Ureter (tissue), 1 donor: ENCODE measurements around the gene SANBR. TPM values are rescaled to one million over a fixed set of nuclear protein-coding genes. Genes with fewer than 3 reads are reported as not detected.
"Not testable (repeated sequence)": the region's sequence is repeated elsewhere in the genome, so short reads cannot be mapped to it uniquely, and the experiment has no call there.

Experiments
- DNase-seq: peaks from one replicate; pipeline ENCODE4 v3.0.0-alpha.2; 2020; ENCODE audit warnings: low spot score
- total RNA-seq: library from RNA; stranded (reverse); gene quantifications from one replicate; pipeline ENCODE4 v1.2.4, GENCODE V29; 2023
- donor health status: DM: yes; HTN: yes; CAD: no.

Gene SANBR
- total RNA-seq: 13.3 TPM

DNA sequence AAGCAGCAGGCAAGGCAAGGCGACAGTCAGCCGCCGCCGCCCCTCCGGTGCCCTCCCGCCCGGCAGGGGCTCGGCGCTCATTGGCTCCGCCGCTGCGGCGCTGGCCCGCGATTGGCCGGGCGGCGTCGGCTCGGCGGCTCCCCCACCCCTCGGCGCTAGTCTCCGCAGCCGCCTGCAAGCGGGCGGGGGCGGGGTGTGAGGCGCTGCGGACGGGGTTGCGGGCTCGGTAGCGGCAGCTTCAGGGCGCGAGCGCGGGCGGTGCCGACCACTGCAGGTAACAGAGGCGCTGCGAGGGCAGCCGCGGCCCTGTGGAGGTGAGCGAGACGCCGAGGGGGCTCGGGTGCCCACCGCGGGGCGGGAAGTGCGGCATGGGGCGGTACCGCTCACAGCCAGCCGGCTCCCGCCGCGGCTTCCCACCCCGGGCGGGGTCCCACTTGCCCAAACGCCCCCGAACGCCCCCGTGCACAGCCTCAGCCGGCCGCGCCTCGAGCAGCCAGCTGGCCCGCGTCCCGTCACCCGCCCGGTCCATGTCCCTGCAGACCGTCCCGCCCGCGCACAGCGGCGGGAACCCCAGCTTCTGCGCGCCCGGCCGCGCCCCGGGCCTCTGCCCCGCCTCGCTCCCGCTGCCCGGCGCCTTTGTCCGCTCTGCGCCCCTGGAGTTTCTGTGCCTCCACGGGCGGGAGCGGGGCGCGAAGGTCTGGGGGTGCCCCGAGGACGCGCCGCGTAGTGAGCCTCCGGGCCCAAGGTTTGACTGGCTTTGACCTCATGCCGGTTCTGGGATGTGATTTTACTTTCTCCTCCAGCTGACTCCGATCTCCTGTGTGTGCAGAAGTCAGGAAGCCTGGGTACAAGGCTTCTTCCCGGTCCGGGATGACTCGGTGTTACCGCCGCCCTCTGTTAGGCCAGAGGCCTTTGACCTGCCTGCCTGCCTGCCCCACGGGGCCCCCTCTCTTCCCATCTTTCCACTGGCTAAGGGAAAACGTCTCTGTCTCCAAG is at the start of gene SANBR:
Gene SANBR (plus strand): TSS at position 158 of the 996 bp plus-strand sequence. CDS start 4,480 bp downstream, outside the sequence.
- DNase-seq: peak; percentile 84

DNA sequence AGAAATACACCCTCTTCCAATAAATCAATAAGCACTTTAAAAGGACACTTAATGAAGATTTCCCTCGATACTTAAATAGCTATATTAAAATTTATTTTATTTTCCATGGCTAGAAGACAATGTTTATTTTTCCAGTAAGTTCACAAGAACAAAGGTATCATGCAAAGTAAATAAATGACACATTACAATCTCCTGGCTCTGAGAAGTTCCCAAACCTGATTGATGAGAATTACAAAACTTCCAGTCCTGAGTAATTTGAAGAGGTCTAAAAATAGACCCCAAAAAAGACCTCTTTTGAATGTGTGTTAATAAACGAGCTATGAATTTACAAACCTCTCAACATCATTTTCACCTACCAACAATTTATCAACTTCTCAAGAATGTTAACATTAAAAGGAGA is 49.7 kb upstream of the SANBR start:
- DNase-seq: no peak

DNA sequence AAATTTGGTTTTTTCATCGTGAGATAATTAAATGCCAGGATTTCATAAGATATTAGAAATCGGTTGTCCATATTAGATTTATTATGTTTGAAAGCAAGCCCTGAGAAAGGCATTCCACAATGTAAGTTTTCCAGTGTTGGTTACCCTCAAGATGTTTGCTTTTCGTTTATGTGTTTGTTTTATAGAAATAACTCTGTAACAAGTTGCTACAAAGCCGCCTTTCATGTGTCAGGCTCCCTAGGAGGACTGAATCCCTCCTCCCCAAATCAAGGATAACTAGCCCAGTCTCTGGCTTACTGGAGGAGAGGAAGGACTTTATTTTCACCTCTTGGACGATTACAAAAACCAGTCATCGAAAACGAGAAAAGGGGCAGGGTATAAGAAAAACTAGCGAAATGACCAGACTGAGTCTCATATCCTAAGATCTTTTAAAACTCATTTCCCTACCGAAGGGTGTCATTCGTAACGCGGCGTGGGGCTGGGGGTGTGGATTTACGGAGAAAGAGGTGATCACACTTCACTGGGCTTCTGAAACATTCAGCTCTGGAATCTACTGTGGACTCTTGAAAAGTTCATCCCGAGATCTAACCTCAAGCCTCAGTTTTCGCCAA is 49.2 kb upstream of the SANBR start:
- DNase-seq: no peak

DNA sequence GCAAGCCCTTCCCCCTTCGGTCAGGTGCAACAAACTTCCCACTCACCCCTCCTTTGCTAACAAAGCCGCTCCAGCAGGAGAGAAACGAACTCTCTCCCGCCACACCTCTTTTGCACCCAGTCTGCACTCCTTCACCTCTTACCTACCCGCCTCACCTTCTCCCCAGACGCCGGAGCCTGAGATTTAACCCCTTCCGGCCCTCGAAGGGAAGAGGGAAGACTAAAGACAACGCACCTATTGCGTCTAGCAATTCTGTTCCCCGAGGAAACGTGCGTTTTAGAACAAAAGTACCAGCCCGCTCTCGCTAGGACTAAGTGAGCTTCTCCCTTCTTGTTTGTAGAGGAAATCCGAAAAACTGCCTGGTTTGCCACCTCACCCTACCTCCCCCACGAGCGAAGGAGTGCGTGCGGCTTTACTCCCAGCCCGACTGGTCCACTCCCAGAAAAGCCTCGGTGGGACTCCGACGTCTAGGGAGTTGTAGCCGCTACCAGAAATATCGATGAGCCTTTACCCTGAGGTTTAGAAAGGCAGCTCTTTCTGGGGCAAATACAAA is 48.6 kb upstream of the SANBR start:
- peak; percentile 88 for DNase-seq

DNA sequence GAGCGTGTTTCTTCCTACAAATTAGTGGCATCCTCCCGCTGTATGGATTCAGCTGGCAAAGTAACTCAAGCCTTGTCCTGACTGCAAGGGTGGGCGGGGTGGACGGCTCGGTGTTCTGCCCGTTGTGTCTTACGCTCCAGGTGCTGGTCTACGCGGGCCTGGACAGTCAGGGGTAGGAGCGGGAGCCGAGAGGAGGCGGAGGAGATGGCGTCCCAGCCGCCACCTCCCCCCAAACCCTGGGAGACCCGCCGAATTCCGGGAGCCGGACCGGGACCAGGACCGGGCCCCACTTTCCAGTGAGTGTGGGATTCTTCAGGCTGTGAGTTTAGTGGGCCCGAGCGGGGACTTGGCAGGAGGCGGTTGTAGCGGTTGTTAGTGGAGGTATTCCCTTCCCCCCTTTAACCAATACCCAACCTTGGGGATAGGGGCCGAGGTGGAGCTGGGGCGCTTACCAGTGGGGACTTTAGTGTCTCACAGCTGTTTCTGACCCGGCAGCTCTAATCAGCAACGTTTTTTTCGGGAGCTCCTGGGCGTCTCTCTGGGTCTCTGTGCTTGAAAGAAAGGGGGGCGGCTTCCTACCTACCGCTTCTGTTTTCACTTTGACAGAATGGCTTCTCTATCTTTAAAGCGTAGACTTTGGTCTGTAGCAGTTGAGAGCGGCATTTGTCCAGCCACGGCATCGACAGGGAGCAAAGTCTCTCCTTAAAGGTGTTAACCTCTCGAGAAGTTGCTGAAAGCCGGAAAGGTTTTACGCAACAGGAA is 47.9 kb upstream of the SANBR start, which contains the start of the genes PEX13 and PUS10:
Gene PEX13 (plus strand): TSS at position 165 of the 762 bp plus-strand sequence. CDS start 40 bp downstream, at position 205.
Gene PUS10 (minus strand): TSS at position 700 of the 762 bp plus-strand sequence. CDS start 6,365 bp downstream, outside the sequence.
- DNase-seq: peak; percentile 72

DNA sequence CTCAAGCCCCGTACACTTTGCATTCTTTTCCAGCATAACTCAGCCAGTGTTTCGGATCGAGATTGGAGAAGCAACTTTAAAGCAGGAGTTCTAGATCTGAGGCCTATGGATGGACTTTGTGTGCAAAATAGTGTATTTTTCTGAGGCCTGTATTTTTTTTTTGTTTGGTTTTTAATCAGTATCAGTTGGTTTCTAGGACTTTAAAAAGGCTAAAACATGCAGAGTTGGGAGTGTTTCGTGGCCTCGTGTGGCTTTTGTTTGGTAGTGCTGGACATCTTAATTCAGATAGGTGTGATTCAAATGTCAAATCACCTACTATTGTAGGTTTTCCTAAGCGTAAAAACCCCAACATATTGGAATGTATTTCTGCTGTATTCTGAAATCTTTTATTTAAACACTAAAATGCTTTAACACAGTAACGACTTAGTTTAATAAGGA is 47.3 kb upstream of the SANBR start:
- no peak for DNase-seq

DNA sequence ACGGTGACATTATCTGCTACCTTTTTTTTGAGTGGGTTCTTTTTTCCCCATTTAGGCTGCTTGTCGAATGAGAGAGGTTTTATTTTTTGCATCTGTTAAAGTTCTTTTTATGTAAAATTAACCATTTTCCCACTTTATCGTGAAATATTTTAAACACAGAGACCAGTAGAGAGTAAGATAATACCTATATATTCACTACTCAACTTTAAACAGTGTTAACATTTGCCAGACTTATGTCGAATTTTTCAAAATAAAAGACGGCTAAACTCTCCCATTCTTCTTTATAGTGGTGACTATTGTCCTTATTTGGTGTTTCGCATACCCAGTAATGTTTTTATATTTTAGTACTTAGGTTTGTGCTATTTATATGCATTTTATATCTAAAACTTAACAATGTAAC is 46.9 kb upstream of the SANBR start:
- no peak for DNase-seq

DNA sequence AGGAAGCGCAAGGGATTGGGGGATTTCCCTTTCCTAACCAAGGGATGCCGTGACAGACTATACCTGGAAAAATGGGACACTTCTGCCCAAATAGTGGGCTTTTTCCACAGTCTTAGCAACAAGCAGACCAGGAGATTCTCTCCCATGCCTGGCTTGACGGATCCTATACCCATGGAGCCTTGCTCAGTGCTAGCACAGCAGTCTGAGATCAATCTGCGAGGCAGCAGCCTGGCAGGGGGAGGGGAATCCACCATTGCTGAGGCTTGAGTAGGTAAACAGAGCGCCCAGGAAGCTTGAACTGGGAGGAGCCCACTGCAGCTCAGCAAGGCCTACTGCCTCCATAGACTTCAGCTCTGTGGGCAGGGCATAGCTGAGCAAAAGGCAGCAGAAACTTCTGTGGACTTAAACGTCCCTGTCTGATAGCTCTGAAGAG is 44.4 kb upstream of the SANBR start:
- DNase-seq: no peak

DNA sequence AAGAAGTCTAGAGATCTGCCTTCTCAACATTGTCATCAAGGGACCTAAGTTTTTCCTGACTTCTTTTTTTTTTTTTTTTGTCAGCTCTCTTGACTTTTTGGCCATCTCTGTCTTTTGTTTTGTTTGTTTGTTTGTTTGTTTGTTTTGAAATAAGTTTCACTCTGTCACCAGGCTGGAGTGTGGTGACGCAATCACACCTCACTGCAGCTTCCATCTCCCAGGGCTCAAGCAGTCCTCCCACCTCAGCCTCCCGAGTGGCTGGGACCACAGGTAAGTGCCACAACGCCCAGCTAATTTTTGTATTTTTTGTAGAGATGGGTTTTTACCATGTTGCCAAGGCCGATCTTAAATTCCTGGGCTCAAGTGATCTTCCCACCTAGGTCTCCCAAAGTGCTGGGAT is 42.0 kb upstream of the SANBR start:
- DNase-seq: no peak

DNA sequence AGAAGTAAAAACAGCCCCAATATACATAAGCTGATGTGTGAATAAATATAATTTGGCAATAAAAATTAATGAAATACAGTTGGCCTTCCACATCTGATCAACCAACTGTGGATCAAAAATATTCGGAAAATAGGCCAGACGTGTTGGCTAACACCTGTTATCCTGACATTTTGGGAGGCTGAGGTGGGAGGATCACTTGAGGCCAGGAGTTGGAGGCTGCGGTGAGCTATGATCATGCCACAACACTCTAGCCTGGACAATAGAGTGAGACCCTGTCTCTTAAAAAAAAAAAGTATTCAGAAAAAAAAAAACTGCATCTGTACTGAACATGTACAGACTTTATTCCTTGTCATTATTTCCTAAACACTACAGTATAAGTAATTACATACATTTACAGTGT is 36.1 kb upstream of the SANBR start:
- DNase-seq: no peak

DNA sequence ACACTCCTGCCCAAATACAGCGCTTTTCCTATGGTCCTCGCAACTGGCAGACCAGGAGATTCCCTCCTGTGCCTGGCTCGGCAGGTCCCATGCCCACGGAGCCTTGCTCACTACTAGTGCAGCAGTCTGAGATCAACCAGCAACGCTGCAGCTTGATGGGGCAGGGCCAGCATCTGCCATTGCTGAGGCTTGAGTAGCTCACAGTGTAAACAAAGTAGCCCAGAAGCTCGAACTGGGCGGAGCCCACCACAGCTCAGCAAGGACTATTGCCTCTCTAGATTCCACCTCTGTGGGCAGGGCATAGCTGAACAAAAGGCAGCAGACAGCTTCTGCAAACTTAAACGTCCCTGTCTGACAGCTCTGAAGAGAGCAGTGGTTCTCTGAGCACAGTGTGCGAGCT is 31.1 kb upstream of the SANBR start:
- DNase-seq: not testable (repeated sequence)

DNA sequence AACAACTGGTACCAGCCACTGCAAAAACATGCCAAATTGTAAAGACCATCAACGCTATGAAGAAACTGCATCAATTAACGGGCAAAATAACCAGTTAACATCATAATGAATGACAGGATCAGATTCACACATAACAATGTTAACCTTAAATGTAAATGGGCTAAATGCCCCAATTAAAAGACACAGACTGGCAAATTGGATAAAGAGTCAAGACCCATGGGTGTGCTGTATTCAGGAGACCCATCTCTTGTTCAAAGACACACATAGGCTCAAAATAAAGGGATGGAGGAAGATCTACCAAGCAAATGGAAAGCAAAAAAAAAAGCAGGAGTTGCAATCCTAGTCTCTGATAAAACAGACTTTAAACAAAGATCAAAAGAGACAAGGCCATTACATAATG is 29.0 kb upstream of the SANBR start:
- not testable (repeated sequence) for DNase-seq

DNA sequence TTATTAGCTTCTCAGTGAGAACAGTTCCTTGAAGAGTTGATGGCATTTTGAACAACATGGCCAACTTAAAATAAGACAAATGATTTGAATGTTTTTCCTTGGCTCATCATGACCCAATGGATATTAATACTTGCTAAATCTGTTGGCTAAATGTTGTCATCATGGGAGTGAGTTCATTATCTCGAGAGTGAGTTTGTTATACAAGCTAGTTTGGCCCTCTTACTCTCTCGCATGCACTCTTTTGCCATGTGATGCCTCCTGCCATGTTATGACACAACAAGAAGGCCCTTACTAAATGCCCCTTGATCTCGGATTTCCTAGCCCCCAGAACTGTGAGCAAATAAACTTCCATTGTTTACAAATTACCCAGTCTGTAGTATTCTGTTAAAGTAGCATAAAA is 22.9 kb upstream of the SANBR start:
- DNase-seq: no peak

DNA sequence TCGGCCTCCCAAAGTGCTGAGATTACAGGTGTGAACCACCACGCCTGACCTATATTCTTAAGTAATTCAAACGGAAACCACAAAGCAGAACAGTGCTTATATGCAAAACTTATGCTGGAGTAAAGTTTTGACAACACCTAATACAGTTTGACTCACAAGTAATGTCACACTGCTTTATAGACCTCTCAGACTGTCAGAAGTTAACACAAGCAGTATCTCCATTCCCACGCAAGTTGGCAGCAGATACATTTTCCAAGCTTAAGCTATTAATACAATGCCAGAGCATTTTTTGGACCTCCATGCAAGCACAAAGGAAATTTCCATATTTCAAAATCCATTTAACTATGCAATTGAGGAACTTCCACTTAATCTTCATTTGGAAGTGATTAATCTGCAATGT is 21.0 kb upstream of the SANBR start:
- DNase-seq: no peak

DNA sequence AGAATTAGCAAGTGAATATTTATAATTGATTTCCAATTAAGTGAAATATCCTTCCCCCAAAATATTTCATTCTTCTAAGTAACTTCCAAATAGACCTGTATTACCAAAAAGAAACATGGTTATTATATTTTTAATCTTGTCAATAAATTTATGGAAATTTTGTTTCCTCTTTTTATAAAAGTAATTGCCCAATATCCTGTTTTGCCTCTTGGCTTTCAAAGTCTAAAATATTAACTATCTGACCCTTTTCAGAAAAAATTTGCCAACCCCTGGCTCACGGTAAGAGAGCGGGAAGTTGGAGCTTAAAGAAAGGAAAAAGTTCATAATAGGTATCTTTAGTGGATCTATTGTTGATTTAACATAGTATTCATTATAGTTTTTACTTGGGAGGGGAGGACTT is 20.4 kb upstream of the SANBR start:
- DNase-seq: no peak

DNA sequence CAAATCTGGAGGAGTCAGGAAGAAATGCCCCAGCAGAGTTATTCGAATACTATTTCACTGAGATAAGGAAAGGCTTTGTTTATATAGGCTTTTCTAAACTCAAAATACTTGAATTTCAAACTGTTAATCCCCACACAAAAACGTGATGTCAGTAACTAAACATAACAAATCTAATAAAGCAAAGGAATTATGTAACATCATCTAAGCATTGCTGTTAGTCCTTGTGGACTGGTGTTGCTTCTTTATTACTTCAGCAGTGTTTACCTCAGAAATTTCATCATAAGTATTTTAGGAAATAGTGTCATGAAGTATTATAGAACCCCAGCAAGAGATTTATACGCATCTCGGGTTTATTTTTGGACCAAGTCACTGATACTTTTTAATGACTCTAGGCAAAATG is 19.7 kb upstream of the SANBR start:
- DNase-seq: no peak

DNA sequence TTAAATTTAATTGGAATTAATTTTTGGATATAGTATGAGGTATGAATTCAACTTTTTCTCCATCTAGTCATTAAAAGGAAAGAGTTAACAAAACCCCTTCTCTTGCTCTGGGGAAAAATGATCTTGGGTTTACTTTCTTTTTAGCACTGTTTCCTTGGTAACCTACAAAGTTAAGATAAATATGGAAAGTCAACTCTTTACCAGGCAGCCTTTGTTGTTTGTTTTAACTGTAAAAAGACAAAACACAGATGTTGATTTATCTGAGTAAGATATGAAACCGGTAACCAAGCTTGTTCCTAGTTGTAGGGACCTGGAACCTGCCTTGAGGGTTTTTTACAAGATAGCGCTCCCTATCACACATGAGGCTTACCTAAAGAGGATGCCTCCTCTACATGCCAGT is 10.1 kb upstream of the SANBR start:
- no peak for DNase-seq

DNA sequence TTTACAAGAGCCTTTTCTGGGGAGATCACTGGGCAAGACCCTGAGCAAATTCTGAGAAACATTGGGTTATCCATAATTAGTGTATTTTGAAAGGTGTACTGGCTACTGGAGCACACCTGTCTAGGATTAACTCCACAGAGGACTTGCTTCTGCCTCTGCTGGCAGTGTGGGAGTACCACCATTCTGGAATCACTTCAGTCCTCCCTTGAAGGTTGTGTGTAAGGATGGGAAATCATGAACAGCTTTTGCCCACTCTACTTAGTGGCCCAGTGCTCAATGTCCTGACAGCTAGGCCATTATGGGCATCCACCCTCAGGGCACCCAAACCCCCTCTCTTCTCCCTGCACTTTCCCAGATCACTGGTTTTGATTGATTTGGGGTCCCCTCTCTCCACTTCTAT is 8.1 kb upstream of the SANBR start:
- DNase-seq: no peak

DNA sequence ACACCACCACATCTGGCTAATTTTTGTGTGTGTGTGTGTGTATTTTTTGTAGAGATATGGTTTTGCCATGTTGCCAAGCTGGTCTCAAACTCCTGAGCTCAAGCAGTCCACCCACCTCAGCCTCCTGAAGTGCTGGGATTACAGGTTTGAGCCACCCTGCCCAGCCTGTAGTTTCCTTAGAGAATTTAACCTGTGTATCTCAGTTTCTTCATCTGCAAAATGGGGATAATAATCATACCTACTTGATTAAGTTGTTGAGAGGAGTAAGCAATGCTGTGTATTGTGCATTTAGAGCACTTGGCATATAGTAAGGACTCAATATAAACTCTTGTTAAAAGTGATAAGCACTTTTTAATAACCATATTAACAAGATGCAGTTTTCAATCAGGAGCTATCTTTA is 6.3 kb upstream of the SANBR start:
- DNase-seq: no peak

DNA sequence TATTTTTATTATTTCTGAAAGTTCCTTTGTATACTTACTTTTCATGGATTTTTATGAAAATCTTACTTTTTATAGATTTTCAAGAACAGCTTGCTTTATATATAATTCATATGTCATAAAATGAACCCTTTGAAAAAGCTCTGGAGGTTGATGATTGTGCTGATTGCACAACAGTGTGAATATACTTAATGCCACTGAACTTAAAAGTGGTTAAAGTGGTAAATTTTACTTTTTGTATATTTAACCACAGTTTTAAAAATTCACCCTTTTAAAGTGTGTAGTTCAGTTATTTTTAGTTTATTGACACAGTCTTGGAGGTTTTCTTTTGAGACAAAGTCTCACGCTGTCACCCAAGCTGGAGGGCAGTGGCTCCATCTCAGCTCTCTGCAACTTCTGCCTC is 8.4 kb downstream of the SANBR start:
- DNase-seq: no peak

DNA sequence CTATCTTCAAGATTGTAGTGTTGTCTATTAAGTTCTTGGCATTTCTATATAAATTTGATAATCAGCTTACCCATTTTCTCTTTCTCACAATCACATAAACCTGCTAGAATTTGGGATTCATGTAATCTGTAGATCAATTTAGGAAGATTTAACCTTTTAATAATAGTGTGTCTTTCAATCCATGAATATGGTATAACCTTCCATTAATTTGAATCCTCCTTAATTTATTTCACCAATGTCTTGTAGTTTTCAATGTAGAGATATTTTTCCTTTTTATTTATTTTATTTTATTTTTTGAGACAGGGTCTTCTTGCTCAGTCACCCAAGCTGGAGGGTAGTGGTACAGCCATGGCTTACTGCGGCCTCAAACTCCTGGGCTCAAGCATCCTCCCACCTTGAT is 20.2 kb downstream of the SANBR start:
- no peak for DNase-seq

DNA sequence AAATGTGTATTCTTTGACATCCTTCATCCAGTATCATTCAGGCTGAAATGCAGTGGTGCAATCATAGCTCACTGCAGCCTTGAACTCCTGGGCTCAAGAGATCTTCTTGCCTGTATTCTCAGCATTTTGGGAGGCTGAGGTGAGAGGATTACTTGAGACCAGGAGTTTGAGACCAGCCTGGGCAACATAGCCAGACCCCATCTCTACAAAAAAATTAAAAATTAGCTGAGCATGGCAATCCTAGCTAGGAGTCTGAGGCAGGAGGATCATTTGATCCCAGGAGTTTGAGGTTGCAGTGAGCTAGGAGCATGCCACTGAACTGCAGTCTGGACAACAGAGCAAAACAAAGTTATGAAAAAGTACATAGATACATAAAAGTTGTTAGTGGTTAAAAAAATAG is 24.1 kb downstream of the SANBR start:
- no peak for DNase-seq
